A549 treated with Hydrocortisone at 1 μM for 4 hours (cell line): ENCODE data around the gene RPS26. TPM values are rescaled to one million over a fixed set of nuclear protein-coding genes. Genes with fewer than 3 reads are reported as not detected.

Experiments used
- total RNA-seq: library from RNA; stranded (reverse); fragments of 200-300 nt; extraction: Qiagen RNA extraction; gene quantifications from 5 replicates; pipeline ENCODE4 v1.2.3, GENCODE V29; 2022

Gene RPS26
- total RNA-seq, result 493 to 887 TPM (median 760 TPM) in 5 replicates

DNA sequence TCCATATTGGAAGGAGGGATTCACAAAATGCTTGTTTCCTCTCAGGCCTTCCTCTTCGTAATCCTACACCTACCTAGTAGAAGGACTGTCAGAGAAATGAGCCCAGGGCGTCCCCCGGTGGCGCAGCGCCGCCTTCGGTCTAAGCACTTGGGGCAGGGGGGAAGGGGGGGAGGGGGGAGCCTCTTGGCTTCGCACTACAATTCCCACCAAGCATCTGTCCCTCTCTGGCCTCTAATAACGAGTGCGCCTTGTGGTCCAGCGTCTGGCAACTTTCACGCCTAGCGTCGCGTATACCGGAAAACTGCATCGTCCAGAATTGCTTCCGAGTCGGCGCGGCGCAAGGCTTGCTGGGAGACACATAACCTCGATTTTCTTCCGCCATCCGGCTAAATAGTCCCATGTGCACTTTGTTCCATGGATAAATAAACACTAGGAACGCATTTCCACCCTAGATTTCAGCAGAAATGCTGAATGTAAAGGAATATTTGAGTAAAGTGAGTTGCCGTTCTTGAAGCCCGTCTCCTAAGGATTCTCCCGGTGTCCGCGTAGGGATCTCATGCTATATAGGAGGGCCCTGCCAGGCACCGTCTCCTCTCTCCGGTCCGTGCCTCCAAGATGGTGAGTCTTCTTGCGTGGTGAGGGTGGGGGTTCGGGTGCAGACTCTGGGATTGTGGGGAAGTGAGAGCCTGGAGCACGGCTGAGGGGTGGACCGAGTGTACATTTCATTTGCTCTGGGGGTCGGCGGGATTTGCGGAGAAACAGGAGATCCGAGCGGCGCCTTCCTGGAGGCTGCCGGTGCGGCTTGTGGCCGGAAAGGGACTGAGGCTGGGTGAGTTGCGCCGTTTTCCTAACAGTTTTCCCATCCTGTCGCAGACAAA, at the start of gene RPS26:
RPS26 (plus strand) TSS at position 367 of the 878 bp plus-strand sequence; CDS start at position 616, 249 bp downstream.

DNA sequence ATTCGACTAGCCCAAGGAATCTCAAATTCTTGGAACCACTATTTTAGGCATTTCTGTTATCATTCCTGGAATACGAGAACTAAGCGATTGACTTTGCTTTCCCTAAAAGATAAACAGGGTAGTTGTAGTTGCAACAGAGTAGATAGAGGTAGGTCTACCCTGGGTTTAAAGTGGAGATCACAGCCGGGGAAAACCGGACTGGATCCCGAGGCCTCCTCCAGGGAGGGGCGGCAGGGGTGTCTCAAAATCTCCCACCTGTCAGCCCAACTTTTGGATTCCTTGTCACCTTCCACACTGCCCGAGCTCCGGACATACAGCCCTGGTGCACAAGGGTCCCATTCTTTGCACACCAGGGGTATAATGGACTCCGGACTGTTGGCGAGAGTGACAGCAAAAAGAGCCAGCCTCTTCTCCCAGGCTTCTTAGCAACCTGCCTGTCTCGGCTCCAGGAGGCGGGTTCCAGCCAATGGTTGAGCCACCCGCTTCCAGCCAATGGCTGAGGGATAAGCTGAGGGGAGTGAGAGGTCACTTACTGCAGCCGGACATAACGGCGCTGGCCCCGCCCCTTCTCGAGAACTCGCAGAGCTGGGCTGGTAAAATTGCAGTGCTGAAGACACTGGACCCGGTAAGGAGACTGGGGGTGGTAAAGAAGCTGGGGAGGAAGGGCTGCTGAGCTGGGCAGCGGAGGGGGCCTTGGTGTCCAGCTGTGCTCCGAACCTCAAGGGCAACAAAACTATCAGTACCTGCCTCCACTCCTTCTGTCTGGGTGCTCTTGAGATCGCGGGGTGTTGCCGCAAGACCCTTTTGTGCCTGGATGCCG, 44.8 kb upstream of the RPS26 start, which contains the start of gene SUOX:
SUOX (plus strand) TSS at position 562 of the 820 bp plus-strand sequence. CDS start 4,946 bp downstream, outside the sequence.

GRCh38 chr12:56020423-56021184, 21.1 kb upstream of the RPS26 start, which contains the start of gene IKZF4:
TSS of gene IKZF4 (plus strand) at chr12:56021043. CDS start at chr12:56021494, 451 bp downstream.

DNA sequence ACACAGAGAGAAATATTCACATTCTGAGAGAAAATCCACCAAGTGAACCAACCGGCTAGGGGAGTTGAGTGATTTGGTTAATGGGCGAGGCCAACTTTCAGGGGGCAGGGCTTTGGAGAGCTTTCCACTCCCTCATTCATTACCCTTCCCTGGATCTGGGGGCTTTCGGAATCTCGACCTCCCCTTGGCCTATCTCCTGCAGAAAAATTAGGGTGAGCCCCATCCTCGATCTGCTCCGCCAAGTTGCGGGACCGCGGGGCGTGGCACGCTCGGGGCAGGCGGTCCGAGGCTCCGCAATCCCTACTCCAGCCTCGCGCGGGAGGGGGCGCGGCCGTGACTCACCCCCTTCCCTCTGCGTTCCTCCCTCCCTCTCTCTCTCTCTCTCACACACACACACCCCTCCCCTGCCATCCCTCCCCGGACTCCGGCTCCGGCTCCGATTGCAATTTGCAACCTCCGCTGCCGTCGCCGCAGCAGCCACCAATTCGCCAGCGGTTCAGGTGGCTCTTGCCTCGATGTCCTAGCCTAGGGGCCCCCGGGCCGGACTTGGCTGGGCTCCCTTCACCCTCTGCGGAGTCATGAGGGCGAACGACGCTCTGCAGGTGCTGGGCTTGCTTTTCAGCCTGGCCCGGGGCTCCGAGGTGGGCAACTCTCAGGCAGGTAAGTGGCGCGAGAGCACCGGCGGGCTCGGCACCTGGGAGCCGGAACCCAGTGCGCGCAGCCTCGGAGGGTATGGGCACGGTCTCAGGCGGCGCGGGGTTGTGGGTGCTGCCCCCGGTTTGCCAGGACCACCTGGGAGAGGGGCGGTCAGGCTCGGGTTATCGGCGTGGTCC, 38.2 kb downstream of the RPS26 start, which contains the start of gene ERBB3:
ERBB3 (plus strand) TSS at position 443 of the 833 bp plus-strand sequence; CDS start at position 579, 136 bp downstream.

Other genes starting within 250 kb of the RPS26 start
- 94.8 to 121 TPM (median 98.4 TPM) in 5 replicates for gene SARNP, start 224.2 kb upstream of the RPS26 start, total RNA-seq
- gene ORMDL2, start 223.9 kb upstream of the RPS26 start, total RNA-seq, result 54.8 to 108 TPM (median 99.4 TPM) in 5 replicates
- 17.9 to 30.5 TPM (median 22.2 TPM) in 5 replicates for gene DNAJC14, start 212.3 kb upstream of the RPS26 start, total RNA-seq
- 0.35 to 0.68 TPM (median 0.60 TPM) in 5 replicates for gene MMP19, start 199.0 kb upstream of the RPS26 start, total RNA-seq
- 39.8 to 42.5 TPM (median 41.0 TPM) in 5 replicates for gene PYM1, start 114.0 kb upstream of the RPS26 start, total RNA-seq
- 19.0 to 23.5 TPM (median 21.9 TPM) in 5 replicates for gene DGKA, start 110.8 kb upstream of the RPS26 start, total RNA-seq
- 0.47 to 1.4 TPM (median 1.0 TPM) in 5 replicates for gene PMEL, start 75.9 kb upstream of the RPS26 start, total RNA-seq
- gene CDK2, start 75.1 kb upstream of the RPS26 start, total RNA-seq, result 47.5 to 58.7 TPM (median 52.8 TPM) in 5 replicates
- gene RAB5B, start 67.8 kb upstream of the RPS26 start, total RNA-seq, result 26.1 to 35.8 TPM (median 33.9 TPM) in 5 replicates
- 7.2 to 10.2 TPM (median 9.5 TPM) in 5 replicates for gene SUOX, start 44.6 kb upstream of the RPS26 start, total RNA-seq
- 2.2 to 2.8 TPM (median 2.6 TPM) in 5 replicates for gene IKZF4, start 20.9 kb upstream of the RPS26 start, total RNA-seq
- gene ERBB3, start 38.2 kb downstream of the RPS26 start, total RNA-seq, result 0.78 to 1.5 TPM (median 1.1 TPM) in 5 replicates
- 268 to 375 TPM (median 283 TPM) in 5 replicates for gene PA2G4, start 62.6 kb downstream of the RPS26 start, total RNA-seq
- gene RPL41, start 74.7 kb downstream of the RPS26 start, total RNA-seq, result 4,103 to 6,224 TPM (median 5,662 TPM) in 5 replicates
- gene ZC3H10, start 76.3 kb downstream of the RPS26 start, total RNA-seq, result 2.9 to 3.6 TPM (median 3.1 TPM) in 5 replicates
- gene ESYT1, start 86.3 kb downstream of the RPS26 start, total RNA-seq, result 63.6 to 69.7 TPM (median 65.9 TPM) in 5 replicates
- gene MYL6B, start 110.7 kb downstream of the RPS26 start, total RNA-seq, result 66.8 to 83.8 TPM (median 78.9 TPM) in 5 replicates
- 2,179 to 2,596 TPM (median 2,229 TPM) in 5 replicates for gene MYL6, start 116.4 kb downstream of the RPS26 start, total RNA-seq
- gene SMARCC2, start 147.6 kb downstream of the RPS26 start, total RNA-seq, result 28.4 to 36.2 TPM (median 33.1 TPM) in 5 replicates
- gene RNF41, start 180.0 kb downstream of the RPS26 start, total RNA-seq, result 22.2 to 30.8 TPM (median 25.8 TPM) in 5 replicates
- 55.6 to 63.2 TPM (median 62.6 TPM) in 5 replicates for gene NABP2, start 182.4 kb downstream of the RPS26 start, total RNA-seq
- not detected in 5 replicates for gene SLC39A5, start 188.1 kb downstream of the RPS26 start, total RNA-seq
- gene ANKRD52, start 216.5 kb downstream of the RPS26 start, total RNA-seq, result 37.4 to 45.4 TPM (median 44.6 TPM) in 5 replicates
- 14.2 to 16.2 TPM (median 15.9 TPM) in 5 replicates for gene COQ10A, start 225.0 kb downstream of the RPS26 start, total RNA-seq